Skin epidermis (tissue), 12 donors: ENCODE data around the gene MAST1.

Source experiments
- H3K27ac ChIP-seq, 21 experiments: fragments of 200-600 bp; sonication (generic) in 11 of 21; one replicate each; pipeline ENCODE4 v1.5.0; 2020; ENCODE audit warnings: mild to moderate bottlenecking in 3 of 21, inconsistent platforms in 2 of 21, moderate library complexity in 2 of 21
- H3K4me3 ChIP-seq, 7 experiments: fragments of 200-600 bp; sonication (generic) in 2 of 7; one replicate each; pipeline ENCODE4 v1.5.0; 2020; ENCODE audit warnings: inconsistent platforms in 2 of 7, mild to moderate bottlenecking in 2 of 7, moderate library complexity in 1 of 7

Gene MAST1

GRCh38 chr19:12922959-12923358, 84.6 kb downstream of the MAST1 start:
- Histone ChIP-seq H3K27ac (no peak overlapping the region), H3K4me3 (no peak overlapping the region)
